SU-DHL-6 (cell line): ENCODE data around the gene HCN1.

ENCODE experiments used
- H2AFZ ChIP-seq: fragments of 200-600 bp; sonication (generic); 2 replicates; pipeline ENCODE4 v1.6.1; 2014; ENCODE audit warnings: low read depth, mild to moderate bottlenecking, moderate library complexity, mixed read lengths, antibody characterized with exemption, low read length; ENCODE audit not compliant: severe bottlenecking
- H3F3A ChIP-seq: fragments of 200-600 bp; shearing (Covaris generic); 2 replicates; pipeline ENCODE4 v1.6.0; 2016; ENCODE audit warnings: antibody characterized with exemption, mild to moderate bottlenecking; ENCODE audit not compliant: insufficient read depth
- H3K27ac ChIP-seq: fragments of 200-600 bp; sonication (generic); 2 replicates; pipeline ENCODE4 v1.5.1; 2016; ENCODE audit warnings: low read depth, mild to moderate bottlenecking, low read length, moderate library complexity, mixed read lengths
- H3K27me3 ChIP-seq: fragments of 200-600 bp; sonication (generic), shearing (Covaris generic); 2 replicates; pipeline ENCODE4 v1.6.0; 2014; ENCODE audit warnings: mild to moderate bottlenecking, low read length
- H3K36me3 ChIP-seq: fragments of 200-600 bp; sonication (generic); 2 replicates; pipeline ENCODE4 v1.6.1; 2014; ENCODE audit warnings: mild to moderate bottlenecking, low read length, mixed read lengths
- H3K4me2 ChIP-seq: fragments of 300-600, 200-600 bp; shearing (Covaris generic), sonication (generic); 2 replicates; pipeline ENCODE4 v1.6.0; 2014; ENCODE audit warnings: low read length, low read depth, mild to moderate bottlenecking; ENCODE audit not compliant: poor library complexity, severe bottlenecking
- H3K4me3 ChIP-seq: fragments of 200-600 bp; sonication (generic); 2 replicates; pipeline ENCODE4 v1.5.1; 2014; ENCODE audit warnings: antibody characterized with exemption, low read length, mild to moderate bottlenecking, mixed read lengths; ENCODE audit not compliant: insufficient read depth, poor library complexity, severe bottlenecking
- H3K79me2 ChIP-seq: fragments of 200-600 bp; sonication (generic); 2 replicates; pipeline ENCODE4 v1.6.1; 2014; ENCODE audit warnings: mild to moderate bottlenecking, low read length, moderate library complexity; ENCODE audit not compliant: insufficient read depth
- H3K9ac ChIP-seq: fragments of 200-600 bp; sonication (generic); 2 replicates; pipeline ENCODE4 v1.7.0; 2014; ENCODE audit warnings: mild to moderate bottlenecking, low read length
- H3K9me2 ChIP-seq: fragments of 200-600 bp; sonication (generic); replicated peaks from 2 replicates; pipeline ENCODE4 v1.6.1; 2014; ENCODE audit warnings: low read length; ENCODE audit not compliant: insufficient read depth
- H3K9me3 ChIP-seq: fragments of 200-600 bp; sonication (generic); 2 replicates; pipeline ENCODE4 v1.6.1; 2014; ENCODE audit warnings: low read length, mixed read lengths; ENCODE audit not compliant: insufficient read depth
- H4K20me1 ChIP-seq: fragments of 200-600 bp; sonication (generic); 2 replicates; pipeline ENCODE4 v1.6.1; 2014; ENCODE audit warnings: low read depth, mild to moderate bottlenecking, antibody characterized with exemption, low read length, moderate library complexity, mixed read lengths
- EZH2phosphoT487 ChIP-seq: fragments of 200-600 bp; sonication (generic), shearing (Covaris generic); conservative IDR thresholded peaks from 2 replicates; pipeline ENCODE4 v1.6.1; 2018; ENCODE audit warnings: mild to moderate bottlenecking, antibody characterized with exemption, low read length, moderate library complexity, mixed read lengths
- TF ChIP-seq, protein P1 (sequence below): fragments of 200-600 bp; sonication (generic); IDR thresholded peaks from one replicate; pipeline ENCODE4 v1.5.1; 2017; ENCODE audit warnings: antibody characterized with exemption, mild to moderate bottlenecking, low read length, moderate library complexity; ENCODE audit not compliant: insufficient read depth, poor library complexity, severe bottlenecking

Gene HCN1

DNA sequence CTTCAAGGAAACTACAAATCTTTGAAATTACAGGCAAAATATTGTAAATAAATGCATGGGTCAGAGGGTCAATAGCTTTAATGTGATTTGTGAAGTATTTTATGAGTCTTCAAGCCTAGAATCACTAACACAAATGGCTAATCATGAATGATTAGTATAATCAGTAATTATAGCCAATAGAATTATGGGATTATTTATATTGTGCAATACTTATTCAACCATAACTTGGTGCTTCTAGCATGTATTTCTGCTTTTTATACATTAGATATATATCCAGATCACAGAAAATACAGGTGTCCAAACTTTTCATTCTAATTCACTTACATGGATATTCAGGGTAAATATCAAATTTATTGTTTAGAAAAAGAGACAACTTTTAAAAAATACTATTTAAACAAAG is 12.1 kb downstream of the HCN1 start:
- no peaks in the 10 kb centered on the region for H3K9me2 ChIP-seq
- TF ChIP-seq EZH2phosphoT487: no peak
- TF ChIP-seq, protein P1, sequence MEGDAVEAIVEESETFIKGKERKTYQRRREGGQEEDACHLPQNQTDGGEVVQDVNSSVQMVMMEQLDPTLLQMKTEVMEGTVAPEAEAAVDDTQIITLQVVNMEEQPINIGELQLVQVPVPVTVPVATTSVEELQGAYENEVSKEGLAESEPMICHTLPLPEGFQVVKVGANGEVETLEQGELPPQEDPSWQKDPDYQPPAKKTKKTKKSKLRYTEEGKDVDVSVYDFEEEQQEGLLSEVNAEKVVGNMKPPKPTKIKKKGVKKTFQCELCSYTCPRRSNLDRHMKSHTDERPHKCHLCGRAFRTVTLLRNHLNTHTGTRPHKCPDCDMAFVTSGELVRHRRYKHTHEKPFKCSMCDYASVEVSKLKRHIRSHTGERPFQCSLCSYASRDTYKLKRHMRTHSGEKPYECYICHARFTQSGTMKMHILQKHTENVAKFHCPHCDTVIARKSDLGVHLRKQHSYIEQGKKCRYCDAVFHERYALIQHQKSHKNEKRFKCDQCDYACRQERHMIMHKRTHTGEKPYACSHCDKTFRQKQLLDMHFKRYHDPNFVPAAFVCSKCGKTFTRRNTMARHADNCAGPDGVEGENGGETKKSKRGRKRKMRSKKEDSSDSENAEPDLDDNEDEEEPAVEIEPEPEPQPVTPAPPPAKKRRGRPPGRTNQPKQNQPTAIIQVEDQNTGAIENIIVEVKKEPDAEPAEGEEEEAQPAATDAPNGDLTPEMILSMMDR: no peak
- no peaks in the 10 kb centered on the region for H3K79me2 ChIP-seq
- H3F3A ChIP-seq: no peaks in the 10 kb centered on the region
- H2AFZ ChIP-seq: no peak overlapping the region
- H3K27me3 ChIP-seq: no peaks in the 10 kb centered on the region
- no peak overlapping the region for H3K27ac ChIP-seq
- H3K4me3 ChIP-seq: no peak overlapping the region
- H3K9me3 ChIP-seq: no peaks in the 10 kb centered on the region
- no peak overlapping the region for H3K9ac ChIP-seq
- no peak overlapping the region for H3K4me2 ChIP-seq
- no peaks in the 10 kb centered on the region for H3K36me3 ChIP-seq
- no peaks in the 10 kb centered on the region for H4K20me1 ChIP-seq

DNA sequence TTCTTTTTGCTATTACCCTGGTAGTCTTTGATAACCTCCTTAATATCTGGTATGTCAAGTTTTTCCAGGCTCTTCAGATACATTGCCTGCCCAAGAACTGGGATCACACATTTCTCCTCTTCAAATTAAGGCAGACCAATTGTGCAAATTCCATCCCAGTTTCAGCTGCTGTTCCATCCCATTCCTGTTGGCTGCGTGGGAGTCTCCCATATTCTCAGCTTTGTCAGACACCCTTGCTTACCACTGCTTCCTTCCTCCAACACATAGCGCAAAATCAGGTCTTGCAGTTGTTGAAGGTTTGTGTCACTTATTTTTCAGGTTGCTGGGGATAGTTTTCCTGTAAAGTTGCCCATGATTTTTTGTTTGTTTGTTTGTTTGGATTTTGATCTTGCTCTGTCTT is 15.2 kb downstream of the HCN1 start:
- TF ChIP-seq EZH2phosphoT487: no peak
- TF ChIP-seq, protein P1: no peak
- H3F3A ChIP-seq: no peaks in the 10 kb centered on the region
- H3K36me3 ChIP-seq: no peaks in the 10 kb centered on the region
- H3K27me3 ChIP-seq: no peaks in the 10 kb centered on the region
- no peak overlapping the region for H3K27ac ChIP-seq
- H3K9me3 ChIP-seq: no peaks in the 10 kb centered on the region
- H3K79me2 ChIP-seq: no peaks in the 10 kb centered on the region
- H3K9me2 ChIP-seq: no peaks in the 10 kb centered on the region
- no peaks in the 10 kb centered on the region for H4K20me1 ChIP-seq
- no peak overlapping the region for H3K4me3 ChIP-seq
- H3K9ac ChIP-seq: no peak overlapping the region
- no peak overlapping the region for H3K4me2 ChIP-seq
- no peak overlapping the region for H2AFZ ChIP-seq

DNA sequence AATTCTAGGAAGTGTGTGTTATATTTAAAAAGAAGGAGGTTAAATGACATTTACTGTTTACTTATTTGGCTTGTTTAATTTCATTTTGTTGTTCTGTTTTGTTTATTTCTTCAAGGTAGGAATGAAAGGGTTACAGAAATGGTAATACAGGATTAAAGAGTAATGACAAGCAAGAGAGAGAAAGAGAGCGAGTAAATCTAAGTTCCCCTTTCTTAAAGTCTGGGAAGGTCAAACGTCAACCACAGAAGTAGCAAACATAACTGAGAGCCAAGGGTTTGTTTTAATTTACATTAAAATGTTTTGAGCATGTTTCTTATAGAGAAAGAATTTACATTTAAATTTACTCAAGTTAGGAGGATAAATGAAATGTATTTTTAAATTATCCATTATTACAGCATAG is 18.7 kb downstream of the HCN1 start:
- Histone ChIP-seq H2AFZ (no peak overlapping the region), H3K27ac (no peak overlapping the region), H4K20me1 (no peaks in the 10 kb centered on the region), H3K36me3 (no peaks in the 10 kb centered on the region), H3K4me3 (no peak overlapping the region), H3K27me3 (no peaks in the 10 kb centered on the region), H3K79me2 (no peaks in the 10 kb centered on the region), H3K9me2 (no peaks in the 10 kb centered on the region), H3K9me3 (no peaks in the 10 kb centered on the region), H3F3A (no peaks in the 10 kb centered on the region), H3K4me2 (no peak overlapping the region), H3K9ac (no peak overlapping the region)
- no peak for TF ChIP-seq EZH2phosphoT487
- TF ChIP-seq, protein P1: no peak
